Measurements from ENCODE around the gene CLPTM1L. TPM values are rescaled to one million over a fixed set of nuclear protein-coding genes. Genes with fewer than 3 reads are reported as not detected.
"Not testable (repeated sequence)": the region's sequence is repeated elsewhere in the genome, so short reads cannot be mapped to it uniquely, and the experiment has no call there.

The CLPTM1L gene
- total RNA-seq, 4 donors from 2014 or later, result 96.9 to 139 (median 126) TPM

GRCh38 chr5:1335540-1336095 is 9.3 kb downstream of the CLPTM1L start:
- Histone ChIP-seq H3K36me3 (peaks cover 74 to 100% (median 95%) of the 10 kb centered on the region in 4 donors), H3K4me1 (no peaks in the 10 kb centered on the region), H3K9me3 (no peaks in the 10 kb centered on the region), H3K27me3 (no peaks in the 10 kb centered on the region), H3K27ac (replicated peaks in 1 of 4) (no peak overlapping the region), H3K4me3 (no peak overlapping the region)
- 82% methylated on average over 11 of the region's 19 CpGs for WGBS
- intact Hi-C loops (cut with DNase I), result no loop called here
- TF ChIP-seq CTCF (IDR thresholded peaks at IDR 0.05), result no peak
- TF ChIP-seq POLR2AphosphoS5 (IDR thresholded peaks at IDR 0.05), result no peak
- TF ChIP-seq POLR2A (IDR thresholded peaks at IDR 0.05; ENCODE audit: low read depth), result no peak
- no peak for TF ChIP-seq EP300 (IDR thresholded peaks at IDR 0.05)
- DNase-seq (ENCODE audit: extremely low spot score), result no peak

GRCh38 chr5:1334831-1335539 is 9.9 kb downstream of the CLPTM1L start:
- H3K36me3 ChIP-seq, result peaks cover 77 to 100% (median 95%) of the 10 kb centered on the region in 4 donors
- intact Hi-C loops (cut with DNase I), result no loop called here
- no peaks in the 10 kb centered on the region for H3K4me1 ChIP-seq
- no peak overlapping the region for H3K4me3 ChIP-seq
- H3K27ac ChIP-seq (replicated peaks in 1 of 4), result no peak overlapping the region
- WGBS, result 99% methylated on average over 21 of the region's 32 CpGs
- H3K27me3 ChIP-seq, result no peaks in the 10 kb centered on the region
- DNase-seq (ENCODE audit: extremely low spot score), result no peak
- TF ChIP-seq POLR2AphosphoS5 (IDR thresholded peaks at IDR 0.05), result no peak
- no peaks in the 10 kb centered on the region for H3K9me3 ChIP-seq

- peaks cover 0 to 2% (median 0%) of the 10 kb centered on the region in 4 donors for H3K4me1 ChIP-seq
- TF ChIP-seq POLR2A (IDR thresholded peaks at IDR 0.05; ENCODE audit: low read depth) (no peak), POLR2AphosphoS5 (IDR thresholded peaks at IDR 0.05) (no peak), EP300 (IDR thresholded peaks at IDR 0.05) (no peak), CTCF (IDR thresholded peaks at IDR 0.05) (no peak)
- no peak for DNase-seq (ENCODE audit: extremely low spot score)
- intact Hi-C loops (cut with DNase I), result no loop called here
- no peak overlapping the region for H3K27ac ChIP-seq (replicated peaks in 1 of 4)
- peaks cover 76 to 98% (median 93%) of the 10 kb centered on the region in 4 donors for H3K36me3 ChIP-seq
- H3K4me3 ChIP-seq, result no peak overlapping the region
- no peaks in the 10 kb centered on the region for H3K27me3 ChIP-seq
- no peaks in the 10 kb centered on the region for H3K9me3 ChIP-seq
- 96% methylated on average over 14 of the region's 14 CpGs for WGBS
These were observed 10.9 kb downstream of the CLPTM1L start for GRCh38 chr5:1333986-1334385.

- H3K4me3 ChIP-seq; H3K27me3 ChIP-seq; H3K27ac ChIP-seq (replicated peaks in 1 of 4); intact Hi-C loops (cut with DNase I); H3K4me1 ChIP-seq; DNase-seq (ENCODE audit: extremely low spot score); H3K9me3 ChIP-seq: not testable (repeated sequence)
- H3K36me3 ChIP-seq, result peaks cover 70 to 94% (median 90%) of the 10 kb centered on the region in 4 donors
- WGBS, result 83% methylated on average over 5 of the region's 5 CpGs
These were observed 11.6 kb downstream of the CLPTM1L start for GRCh38 chr5:1333286-1333685.

- TF ChIP-seq EP300 (IDR thresholded peaks at IDR 0.05), result no peak
- TF ChIP-seq CTCF (IDR thresholded peaks at IDR 0.05), result no peak
- TF ChIP-seq POLR2A (IDR thresholded peaks at IDR 0.05; ENCODE audit: low read depth), result no peak
- no peak for TF ChIP-seq POLR2AphosphoS5 (IDR thresholded peaks at IDR 0.05)
- DNase-seq (ENCODE audit: extremely low spot score), result no peak
- WGBS, result 85% methylated on average over 11 of the region's 11 CpGs
- no peak overlapping the region for H3K27ac ChIP-seq (replicated peaks in 1 of 4)
- H3K36me3 ChIP-seq, result peaks cover 63 to 87% (median 82%) of the 10 kb centered on the region in 4 donors
- intact Hi-C loops (cut with DNase I), result no loop called here
- peaks cover 0 to 11% (median 7%) of the 10 kb centered on the region in 4 donors for H3K4me1 ChIP-seq
- H3K9me3 ChIP-seq, result no peaks in the 10 kb centered on the region
- H3K27me3 ChIP-seq, result no peaks in the 10 kb centered on the region
- H3K4me3 ChIP-seq, result no peak overlapping the region
These were observed 12.4 kb downstream of the CLPTM1L start for GRCh38 chr5:1332461-1333001.
